NCI-H510A treated with DMSO at 0.1 percent for 48 hours (cell line): ENCODE data around the gene PDE8B.
"Not testable (repeated sequence)": the region's sequence is repeated elsewhere in the genome, so short reads cannot be mapped to it uniquely, and the experiment has no call there.

Experiments
- DNase-seq: peaks from one replicate; lab custom pipeline; 2025; lab: John Stamatoyannopoulos, UW

Gene PDE8B

GRCh38 chr5:77443670-77444069 is 233.2 kb downstream of the PDE8B start:
- no peak for DNase-seq

GRCh38 chr5:77444356-77444755 is 233.9 kb downstream of the PDE8B start:
- no peak for DNase-seq

- no peak for DNase-seq
Observed at GRCh38 chr5:77448831-77449230, 238.4 kb downstream of the PDE8B start.

GRCh38 chr5:77449277-77449676 is 238.8 kb downstream of the PDE8B start:
- DNase-seq = no peak

GRCh38 chr5:77449981-77450380 is 239.5 kb downstream of the PDE8B start:
- DNase-seq = no peak

GRCh38 chr5:77452351-77452750 is 241.9 kb downstream of the PDE8B start:
- DNase-seq = no peak

GRCh38 chr5:77454123-77454522 is 243.6 kb downstream of the PDE8B start:
- no peak for DNase-seq

- no peak for DNase-seq
Observed at GRCh38 chr5:77461287-77461686, 250.8 kb downstream of the PDE8B start.

- DNase-seq = no peak
Observed at GRCh38 chr5:77463905-77464304, 253.4 kb downstream of the PDE8B start.

- DNase-seq = not testable (repeated sequence)
Observed at GRCh38 chr5:77468875-77469274, 258.4 kb downstream of the PDE8B start.

GRCh38 chr5:77475041-77475440 is 264.6 kb downstream of the PDE8B start:
- not testable (repeated sequence) for DNase-seq
